K562 (cell line): Measurements from ENCODE around the gene C1orf116. TPM values are rescaled to one million over a fixed set of nuclear protein-coding genes. Genes with fewer than 3 reads are reported as not detected.

Experiments
- ATAC-seq: fragments of 200-7000 bp; cut with Tn5 transposase; 3 replicates; pipeline ENCODE4 v1.9.1; 2020; ENCODE audit warnings: moderate library complexity
- BruUV-seq: library from RNA; stranded (reverse); fragments of 400-500 nt; replicated peaks from 2 replicates; lab custom pipeline; 2021; lab: Mats Ljungman, UMichigan
- CTCF ChIA-PET: fragments of 300-600 bp; formaldehyde crosslinking; extraction: SDS; loops from one replicate; lab custom pipeline; 2021; ENCODE audit warnings: low intra/inter-chr PET ratio; lab: Yijun Ruan, JAX
- POLR2A ChIA-PET: fragments of 300-600, 350-650 bp; sonication (Branson Sonifier 250); formaldehyde crosslinking; extraction: SDS; loops from one replicate; lab custom pipeline; 2021; ENCODE audit warnings: antibody characterized with exemption, inconsistent platforms; lab: Yijun Ruan, JAX
- DNase-seq, 4 experiments: peaks; one replicate each; pipeline versions ENCODE4 v3.0.0 to v3.0.0-alpha.2; 2011 to 2018; ENCODE audit warnings: low spot score in 3 of 4, mixed read lengths in 3 of 4; ENCODE audit errors: extremely low read depth in 1 of 4
- FAIRE-seq: peaks from 2 replicates; lab custom pipeline; 2011; peaks lifted over from hg19 to GRCh38; lab: Jason Lieb, UNC
- H2AFZ ChIP-seq: 2 replicates; pipeline ENCODE4 v1.6.0; 2011; ENCODE audit warnings: low read depth, low read length, control low read depth, inconsistent platforms
- H3K27ac ChIP-seq: fragments of 200-600 bp; 3 replicates; pipeline ENCODE4 v1.8.0; 2011; ENCODE audit warnings: low read depth, mild to moderate bottlenecking, control low read depth, inconsistent platforms, low read length, moderate library complexity, mixed read lengths; ENCODE audit errors: extremely low read depth
- H3K27me3 ChIP-seq, 2 experiments: fragments of 300-600 bp in 1 of 2; 2 replicates in 1 of 2; 3 replicates in 1 of 2; pipeline versions ENCODE4 v1.6.0 to v1.8.0; 2011; ENCODE audit warnings: inconsistent platforms in 2 of 2, low read length in 2 of 2, mild to moderate bottlenecking in 1 of 2, mixed read lengths in 1 of 2, moderate library complexity in 1 of 2; ENCODE audit not compliant: control insufficient read depth in 2 of 2, insufficient read depth in 2 of 2
- H3K36me3 ChIP-seq: fragments of 300-600 bp; 3 replicates; pipeline ENCODE4 v1.8.0; 2011; ENCODE audit warnings: mild to moderate bottlenecking, low read length, inconsistent platforms; ENCODE audit not compliant: control insufficient read depth, insufficient read depth
- H3K4me1 ChIP-seq, 2 experiments: fragments of 200-600 bp in 1 of 2; replicated peaks in 1 of 2; 2 replicates in 1 of 2; 3 replicates in 1 of 2; pipeline versions ENCODE4 v1.5.1 to v1.8.0; 2011; ENCODE audit warnings: inconsistent platforms in 2 of 2, low read length in 2 of 2, mild to moderate bottlenecking in 1 of 2, mixed read lengths in 1 of 2, moderate library complexity in 1 of 2; ENCODE audit not compliant: control insufficient read depth in 2 of 2, insufficient read depth in 2 of 2
- H3K4me2 ChIP-seq: 2 replicates; pipeline ENCODE4 v1.6.1; 2011; ENCODE audit warnings: low read length, control low read depth, inconsistent platforms, mixed read lengths; ENCODE audit not compliant: insufficient read depth
- H3K4me3 ChIP-seq: fragments of 200-600 bp; sonication (generic), shearing (Covaris generic); 2 replicates; pipeline ENCODE4 v1.5.1; 2016; ENCODE audit warnings: control low read depth, inconsistent platforms
- H3K79me2 ChIP-seq: fragments of 200-600 bp; 3 replicates; pipeline ENCODE4 v1.8.0; 2011; ENCODE audit warnings: low read length, inconsistent platforms; ENCODE audit not compliant: control insufficient read depth, insufficient read depth
- H3K9ac ChIP-seq, 2 experiments: 2 replicates each; pipeline versions ENCODE4 v1.6.0 to v1.6.1; 2011; ENCODE audit warnings: low read depth in 2 of 2, low read length in 2 of 2, control low read depth in 1 of 2, inconsistent platforms in 1 of 2, mild to moderate bottlenecking in 1 of 2, mixed read lengths in 1 of 2; ENCODE audit not compliant: insufficient read depth in 1 of 2
- H3K9me1 ChIP-seq: one replicate; pipeline ENCODE4 v1.6.0; 2011; ENCODE audit warnings: inconsistent platforms, mild to moderate bottlenecking, low read length, moderate library complexity; ENCODE audit not compliant: control insufficient read depth, insufficient read depth
- H3K9me3 ChIP-seq: replicated peaks from 2 replicates; pipeline ENCODE4 v1.5.1; 2011; ENCODE audit warnings: low read depth, low read length, inconsistent platforms; ENCODE audit not compliant: control insufficient read depth, insufficient read depth
- H4K20me1 ChIP-seq: replicated peaks from 2 replicates; pipeline ENCODE4 v1.6.1; 2011; ENCODE audit warnings: low read length, inconsistent platforms, mixed read lengths; ENCODE audit not compliant: control insufficient read depth, insufficient read depth
- MAZ ChIP-seq, 2 experiments: fragments of 450-650 bp in 1 of 2; sonication (generic) in 1 of 2; formaldehyde crosslinking; IDR thresholded peaks in 1 of 2; conservative IDR thresholded peaks in 1 of 2; 2 replicates each; pipeline versions ENCODE4 v1.4.0 to v1.5.0; 2020; ENCODE audit warnings: mild to moderate bottlenecking in 1 of 2, missing genetic modification reagents in 1 of 2
- MED1 ChIP-seq: sonication (generic); formaldehyde crosslinking; IDR thresholded peaks from 2 replicates; pipeline ENCODE4 v1.8.1; 2023; ENCODE audit warnings: missing genetic modification reagents, borderline replicate concordance
- MYNN ChIP-seq, 2 experiments: sonication (generic); formaldehyde crosslinking in 1 of 2; IDR thresholded peaks; 2 replicates each; pipeline versions ENCODE4 v1.5.0 to v1.6.1; 2016 to 2020; ENCODE audit warnings: antibody characterized with exemption in 1 of 2, missing genetic modification reagents in 1 of 2
- NCOA1 ChIP-seq: fragments of 450-650 bp; IDR thresholded peaks from 2 replicates; pipeline ENCODE4 v1.6.1; 2016; ENCODE audit warnings: low read depth
- NFE2 ChIP-seq: IDR thresholded peaks from 2 replicates; pipeline ENCODE4 v1.6.1; 2014; ENCODE audit warnings: antibody characterized with exemption, low read depth
- TARDBP ChIP-seq: fragments of 450-650 bp; IDR thresholded peaks from 2 replicates; pipeline ENCODE4 v1.6.1; 2016
- ZNF318 ChIP-seq, 2 experiments: fragments of 450-650 bp; IDR thresholded peaks; 2 replicates each; pipeline ENCODE4 v1.6.1; 2016; ENCODE audit warnings: mild to moderate bottlenecking in 2 of 2, borderline replicate concordance in 1 of 2, low read depth in 1 of 2, moderate library complexity in 1 of 2
- ZNF764 ChIP-seq: fragments of 250-450 bp; sonication (Bioruptor Pico); IDR thresholded peaks from 2 replicates; pipeline ENCODE4 v1.4.0; 2020; ENCODE audit warnings: low read depth, mild to moderate bottlenecking, moderate library complexity
- WGBS: fragments of 100-300 bp; shearing (Covaris generic); methylation state at CpG from one replicate; pipeline ENCODE4 v1.1.6; 2016; ENCODE audit warnings: low coverage, mixed read lengths; ENCODE audit not compliant: insufficient coverage; ENCODE audit errors: missing lambda C conversion rate; 5-methylcytosine and 5-hydroxymethylcytosine counted together
- in situ Hi-C: fragments of 300-500 bp; cut with MboI; formaldehyde crosslinking; loops from 4 replicates; pipeline ENCODE4 v1.15.0; 2018; ENCODE audit warnings: inconsistent platforms, mixed read lengths
- intact Hi-C: fragments of 100-400 bp; cut with micrococcal nuclease; formaldehyde crosslinking; loops from 2 replicates; pipeline ENCODE4 v1.14.2; 2022
- polyA plus RNA-seq, 8 experiments: library from polyadenylated mRNA; depleted of rRNA in 4 of 8; stranded (reverse) in 5 of 8; unstranded in 3 of 8; fragments of >200 nt; fragmentation: Nextera tagmentation in 2 of 8; fragmentation: Illumina TruSeq in 1 of 8; extraction: Ambion mirVana in 2 of 8; extraction: Trizol in 1 of 8; gene quantifications; 2 replicates each; pipeline versions ENCODE4 v1.2.1 to v1.2.3, GENCODE V29; 2011 to 2014; ENCODE audit warnings: inconsistent platforms in 1 of 8, missing spikeins in 1 of 8
- total RNA-seq, 7 experiments: library from RNA; depleted of rRNA in 6 of 7; stranded (reverse); fragments of >200 nt in 6 of 7; fragmentation: Illumina TruSeq in 2 of 7; extraction: Trizol in 2 of 7; gene quantifications; 2 replicates each; pipeline versions ENCODE4 v1.2.1 to v1.2.3, GENCODE V29; 2011 to 2021; ENCODE audit warnings: low replicate concordance in 1 of 7
- TF ChIP-seq, protein P1 (sequence below): fragments of 250-450 bp; sonication (Bioruptor Pico); IDR thresholded peaks from 2 replicates; pipeline ENCODE4 v1.5.0; 2021; ENCODE audit warnings: mild to moderate bottlenecking, borderline replicate concordance

The C1orf116 gene
- total and polyA plus RNA-seq, 9 of the 15 experiments (the other 6 are each of a cell fraction or from before 2014, with no cell fraction given) = 0.62 to 3.0 (median 0.95) TPM

GRCh38 chr1:207028884-207029650, 3.5 kb downstream of the C1orf116 start:
- Histone ChIP-seq H2AFZ (peak overlapping the region; percentile 12), H3K79me2 (peaks cover 12% of the 10 kb centered on the region; the same call in 2 of the 3 replicates), H3K4me3 (no peak overlapping the region), H3K27ac (no peak overlapping the region), H4K20me1 (no peaks in the 10 kb centered on the region), H3K9ac (peak overlapping the region in 1 of 2 experiments; percentile 15; a peak in 1 of 4 replicates), H3K9me3 (no peaks in the 10 kb centered on the region), H3K4me1 (peaks cover 20 to 85% of the 10 kb centered on the region in 2 experiments), H3K9me1 (no peaks in the 10 kb centered on the region), H3K4me2 (peak overlapping the region; percentile 59; the same call in 1 of the 2 replicates), H3K36me3 (no peaks in the 10 kb centered on the region), H3K27me3 (no peaks in the 10 kb centered on the region)
- 53% methylated on average over 2 of the region's 2 CpGs for WGBS
- DNase-seq (no peak), ATAC-seq (no peak), FAIRE-seq (no peak)
- intact Hi-C loops (no loop called here), in situ Hi-C loops (no loop called here)
- ChIA-PET POLR2A (interaction anchor here (0.6 to 9.0 kb wide), 5 partner anchors 9 to 384 kb away, joined by 3 to 104 read pairs (median 6); partner anchors contain the start of genes PFKFB2 and YOD1), CTCF (no interaction called here)
- BruUV-seq = no TSS peak
- TF ChIP-seq MAZ (CRISPR knock-in tag; conservative IDR thresholded peaks at IDR 0.05 in 1 of 2, IDR thresholded peaks at IDR 0.05 in 1 of 2) (0 out of 4 replicates have a peak, but pooled peaks of 1 of the 2 experiments have one; percentile 7), ZNF764 (no peak), MED1 (CRISPR knock-in tag) (no peak), MYNN (IDR thresholded peaks at IDR 0.05) (no peak), MYNN (CRISPR knock-in tag; IDR thresholded peaks at IDR 0.05) (no peak), TARDBP (no peak), NCOA1 (no peak), NFE2 (peak; percentile 20; the same call in 1 of the 2 replicates), ZNF318 (IDR thresholded peaks at IDR 0.05; ENCODE audit: borderline replicate concordance in 1 of 2, low read depth in 1 of 2) (no peak)
- TF ChIP-seq, protein P1, sequence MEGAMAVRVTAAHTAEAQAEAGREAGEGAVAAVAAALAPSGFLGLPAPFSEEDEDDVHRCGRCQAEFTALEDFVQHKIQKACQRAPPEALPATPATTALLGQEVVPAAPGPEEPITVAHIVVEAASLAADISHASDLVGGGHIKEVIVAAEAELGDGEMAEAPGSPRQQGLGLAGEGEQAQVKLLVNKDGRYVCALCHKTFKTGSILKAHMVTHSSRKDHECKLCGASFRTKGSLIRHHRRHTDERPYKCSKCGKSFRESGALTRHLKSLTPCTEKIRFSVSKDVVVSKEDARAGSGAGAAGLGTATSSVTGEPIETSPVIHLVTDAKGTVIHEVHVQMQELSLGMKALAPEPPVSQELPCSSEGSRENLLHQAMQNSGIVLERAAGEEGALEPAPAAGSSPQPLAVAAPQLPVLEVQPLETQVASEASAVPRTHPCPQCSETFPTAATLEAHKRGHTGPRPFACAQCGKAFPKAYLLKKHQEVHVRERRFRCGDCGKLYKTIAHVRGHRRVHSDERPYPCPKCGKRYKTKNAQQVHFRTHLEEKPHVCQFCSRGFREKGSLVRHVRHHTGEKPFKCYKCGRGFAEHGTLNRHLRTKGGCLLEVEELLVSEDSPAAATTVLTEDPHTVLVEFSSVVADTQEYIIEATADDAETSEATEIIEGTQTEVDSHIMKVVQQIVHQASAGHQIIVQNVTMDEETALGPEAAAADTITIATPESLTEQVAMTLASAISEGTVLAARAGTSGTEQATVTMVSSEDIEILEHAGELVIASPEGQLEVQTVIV (CRISPR knock-in tag) = 0 out of 2 replicates have a peak, but pooled peaks have one; percentile 25
